HEK293 (cell line): Measurements from ENCODE around the gene BRSK1.
A peak's percentile ranks its signal among the peaks of the same experiment; 100 is the strongest.

Source experiments
- CTCF ChIA-PET: fragments of 350-600 bp; formaldehyde crosslinking; extraction: SDS; loops from one replicate; lab custom pipeline; 2021; ENCODE audit warnings: antibody characterized with exemption; lab: Yijun Ruan, JAX
- POLR2A ChIA-PET: fragments of 300-600 bp; formaldehyde crosslinking; extraction: SDS; loops from one replicate; lab custom pipeline; 2020; ENCODE audit warnings: antibody characterized with exemption, inconsistent platforms; lab: Yijun Ruan, JAX
- H3K27ac ChIP-seq: fragments of 200-500 bp; sonication (Bioruptor generic); 2 replicates; pipeline ENCODE4 v1.5.1; 2014; ENCODE audit warnings: low read depth, low read length, control low read depth, inconsistent platforms; ENCODE audit errors: extremely low read depth
- H3K36me3 ChIP-seq, 2 experiments: fragments of 200-500 bp in 1 of 2; sonication (Bioruptor generic) in 1 of 2; 1 replicate in 1 of 2; 2 replicates in 1 of 2; pipeline ENCODE4 v1.5.1; 2014 to 2017; ENCODE audit warnings: inconsistent platforms in 2 of 2, low read length in 2 of 2; ENCODE audit not compliant: control insufficient read depth in 2 of 2, insufficient read depth in 1 of 2
- H3K4me1 ChIP-seq: fragments of 200-500 bp; sonication (Bioruptor generic); 2 replicates; pipeline ENCODE4 v1.5.1; 2014; ENCODE audit warnings: mild to moderate bottlenecking, low read length, inconsistent platforms; ENCODE audit not compliant: control insufficient read depth, insufficient read depth
- H3K4me3 ChIP-seq: 2 replicates; pipeline ENCODE4 v1.5.1; 2011; ENCODE audit warnings: low read depth, mild to moderate bottlenecking, control low read depth, low read length, moderate library complexity
- H3K9me3 ChIP-seq: fragments of 200-500 bp; sonication (Bioruptor generic); 2 replicates; pipeline ENCODE4 v1.5.1; 2014; ENCODE audit warnings: low read depth, low read length, inconsistent platforms; ENCODE audit not compliant: control insufficient read depth, insufficient read depth
- GLIS1 ChIP-seq: fragments of 450-650 bp; formaldehyde crosslinking; IDR thresholded peaks from 2 replicates; pipeline ENCODE4 v1.5.1; 2016; ENCODE audit warnings: missing biosample characterization, missing genetic modification characterization
- OSR2 ChIP-seq: fragments of 450-650 bp; formaldehyde crosslinking; IDR thresholded peaks from 2 replicates; pipeline ENCODE4 v1.5.1; 2016; ENCODE audit warnings: missing biosample characterization, missing genetic modification characterization
- OVOL3 ChIP-seq: fragments of 450-650 bp; formaldehyde crosslinking; IDR thresholded peaks from 2 replicates; pipeline ENCODE4 v1.5.1; 2016; ENCODE audit warnings: missing biosample characterization, missing genetic modification characterization
- PRDM1 ChIP-seq: fragments of 450-650 bp; formaldehyde crosslinking; IDR thresholded peaks from 2 replicates; pipeline ENCODE4; 2016; ENCODE audit warnings: missing biosample characterization, missing genetic modification characterization
- PRDM6 ChIP-seq: fragments of 450-650 bp; formaldehyde crosslinking; IDR thresholded peaks from 2 replicates; pipeline ENCODE4 v1.5.1; 2017; ENCODE audit warnings: missing biosample characterization, missing genetic modification characterization
- SCRT1 ChIP-seq: fragments of 450-650 bp; formaldehyde crosslinking; IDR thresholded peaks from 2 replicates; pipeline ENCODE4 v1.5.1; 2016; ENCODE audit warnings: missing biosample characterization, missing genetic modification characterization, borderline replicate concordance
- SCRT2 ChIP-seq: fragments of 450-650 bp; formaldehyde crosslinking; IDR thresholded peaks from 2 replicates; pipeline ENCODE4 v1.5.1; 2016; ENCODE audit warnings: missing biosample characterization, missing genetic modification characterization
- YY1 ChIP-seq: fragments of 450-650 bp; formaldehyde crosslinking; IDR thresholded peaks from 2 replicates; pipeline ENCODE4 v1.5.1; 2018; ENCODE audit warnings: missing biosample characterization, missing genetic modification characterization
- ZBTB21 ChIP-seq: fragments of 450-650 bp; formaldehyde crosslinking; IDR thresholded peaks from 2 replicates; pipeline ENCODE4 v1.5.1; 2017; ENCODE audit warnings: missing biosample characterization, missing genetic modification characterization
- ZBTB7A ChIP-seq: fragments of 450-650 bp; formaldehyde crosslinking; IDR thresholded peaks from 2 replicates; pipeline ENCODE4 v1.5.1; 2016; ENCODE audit warnings: low read depth, missing biosample characterization, missing genetic modification characterization
- ZFHX2 ChIP-seq: fragments of 450-650 bp; formaldehyde crosslinking; conservative IDR thresholded peaks from 2 replicates; pipeline ENCODE4 v1.5.1; 2016; ENCODE audit warnings: missing biosample characterization, missing genetic modification characterization
- ZIC2 ChIP-seq: fragments of 450-650 bp; formaldehyde crosslinking; IDR thresholded peaks from 2 replicates; pipeline ENCODE4 v1.5.1; 2016; ENCODE audit warnings: missing biosample characterization, missing genetic modification characterization
- ZNF2 ChIP-seq: fragments of 450-650 bp; formaldehyde crosslinking; IDR thresholded peaks from 2 replicates; pipeline ENCODE4 v1.5.1; 2016; ENCODE audit warnings: missing biosample characterization, missing genetic modification characterization
- ZNF292 ChIP-seq: fragments of 450-650 bp; formaldehyde crosslinking; IDR thresholded peaks from 2 replicates; pipeline ENCODE4 v1.5.1; 2016; ENCODE audit warnings: low read depth, missing biosample characterization, missing genetic modification characterization, borderline replicate concordance
- ZNF302 ChIP-seq: fragments of 450-650 bp; formaldehyde crosslinking; IDR thresholded peaks from 2 replicates; pipeline ENCODE4 v1.5.1; 2016; ENCODE audit warnings: missing biosample characterization, missing genetic modification characterization, low read depth
- ZNF335 ChIP-seq: fragments of 450-650 bp; formaldehyde crosslinking; conservative IDR thresholded peaks from 2 replicates; pipeline ENCODE4 v1.5.1; 2016; ENCODE audit warnings: missing biosample characterization, missing genetic modification characterization
- ZNF37A ChIP-seq: fragments of 450-650 bp; IDR thresholded peaks from 2 replicates; pipeline ENCODE4 v1.5.1; 2018; ENCODE audit warnings: missing biosample characterization, missing genetic modification characterization
- ZNF394 ChIP-seq: fragments of 450-650 bp; formaldehyde crosslinking; IDR thresholded peaks from 2 replicates; pipeline ENCODE4 v1.5.1; 2016; ENCODE audit warnings: missing biosample characterization, missing genetic modification characterization, mild to moderate bottlenecking, moderate library complexity, borderline replicate concordance
- ZNF48 ChIP-seq: fragments of 450-650 bp; formaldehyde crosslinking; IDR thresholded peaks from 2 replicates; pipeline ENCODE4 v1.5.1; 2016; ENCODE audit warnings: missing biosample characterization, missing genetic modification characterization
- ZNF488 ChIP-seq: fragments of 450-650 bp; formaldehyde crosslinking; IDR thresholded peaks from 2 replicates; pipeline ENCODE4 v1.5.1; 2016; ENCODE audit warnings: missing biosample characterization, missing genetic modification characterization
- ZNF623 ChIP-seq: fragments of 450-650 bp; formaldehyde crosslinking; IDR thresholded peaks from 2 replicates; pipeline ENCODE4 v1.5.1; 2016; ENCODE audit warnings: missing biosample characterization, missing genetic modification characterization
- ZXDB ChIP-seq: fragments of 450-650 bp; formaldehyde crosslinking; IDR thresholded peaks from 2 replicates; pipeline ENCODE4 v1.5.1; 2016; ENCODE audit warnings: missing biosample characterization, missing genetic modification characterization
- TF ChIP-seq, protein P1 (sequence below): fragments of 450-650 bp; formaldehyde crosslinking; IDR thresholded peaks from 2 replicates; pipeline ENCODE4 v1.5.1; 2016; ENCODE audit warnings: missing biosample characterization, missing genetic modification characterization

Gene BRSK1

GRCh38 chr19:55254625-55254977 lies 29.2 kb upstream of the BRSK1 start:
- H3K36me3 ChIP-seq: peaks cover 0 to 44% of the 10 kb centered on the region in 2 experiments; a peak in 2 of 3 replicates
- H3K4me1 ChIP-seq: peaks cover 23% of the 10 kb centered on the region
- H3K4me3 ChIP-seq: no peak overlapping the region
- no peak overlapping the region for H3K27ac ChIP-seq
- no peaks in the 10 kb centered on the region for H3K9me3 ChIP-seq
- POLR2A ChIA-PET: no interaction called here
- TF ChIP-seq ZBTB21 (tag by site-specific recombination) (no peak), ZNF2 (tag by site-specific recombination) (no peak)
- CTCF ChIA-PET: interaction anchor here (0.6 to 2.2 kb wide), 5 partner anchors 18 to 119 kb away, joined by 3 to 7 read pairs (median 4); no protein-coding TSS in a partner anchor

- H3K4me1 ChIP-seq: peaks cover 28% of the 10 kb centered on the region
- no peak overlapping the region for H3K27ac ChIP-seq
- TF ChIP-seq PRDM1 (tag by site-specific recombination) (no peak), ZXDB (tag by site-specific recombination) (no peak), ZNF292 (tag by site-specific recombination) (no peak), ZNF37A (tag by site-specific recombination) (no peak), ZNF394 (tag by site-specific recombination) (no peak), ZFHX2 (tag by site-specific recombination) (peak; percentile 25; the same call in 1 of the 2 replicates), PRDM6 (tag by site-specific recombination) (no peak), SCRT2 (tag by site-specific recombination) (peak; percentile 92), ZNF623 (tag by site-specific recombination) (no peak), OVOL3 (tag by site-specific recombination) (no peak), ZNF488 (tag by site-specific recombination) (no peak), OSR2 (tag by site-specific recombination) (no peak), ZNF335 (tag by site-specific recombination) (peak; percentile 92), SCRT1 (tag by site-specific recombination) (peak; percentile 74), ZBTB7A (no peak), ZNF48 (tag by site-specific recombination) (no peak), GLIS1 (tag by site-specific recombination) (peak; percentile 81), ZIC2 (tag by site-specific recombination) (peak; percentile 10; the same call in 1 of the 2 replicates), ZNF302 (tag by site-specific recombination) (no peak), YY1 (no peak)
- TF ChIP-seq, protein P1, sequence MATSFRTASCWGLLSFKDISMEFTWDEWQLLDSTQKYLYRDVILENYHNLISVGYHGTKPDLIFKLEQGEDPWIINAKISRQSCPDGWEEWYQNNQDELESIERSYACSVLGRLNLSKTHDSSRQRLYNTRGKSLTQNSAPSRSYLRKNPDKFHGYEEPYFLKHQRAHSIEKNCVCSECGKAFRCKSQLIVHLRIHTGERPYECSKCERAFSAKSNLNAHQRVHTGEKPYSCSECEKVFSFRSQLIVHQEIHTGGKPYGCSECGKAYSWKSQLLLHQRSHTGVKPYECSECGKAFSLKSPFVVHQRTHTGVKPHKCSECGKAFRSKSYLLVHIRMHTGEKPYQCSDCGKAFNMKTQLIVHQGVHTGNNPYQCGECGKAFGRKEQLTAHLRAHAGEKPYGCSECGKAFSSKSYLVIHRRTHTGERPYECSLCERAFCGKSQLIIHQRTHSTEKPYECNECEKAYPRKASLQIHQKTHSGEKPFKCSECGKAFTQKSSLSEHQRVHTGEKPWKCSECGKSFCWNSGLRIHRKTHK: no peak
- no peak overlapping the region for H3K4me3 ChIP-seq
- H3K9me3 ChIP-seq: no peaks in the 10 kb centered on the region
- H3K36me3 ChIP-seq: peaks cover 0 to 36% of the 10 kb centered on the region in 2 experiments; a peak in 2 of 3 replicates
- CTCF ChIA-PET: interaction anchor here (0.6 to 2.2 kb wide), 3 partner anchors 115 to 425 kb away, joined by 3 to 7 read pairs (median 3); no protein-coding TSS in a partner anchor
- POLR2A ChIA-PET: interaction anchor here (0.5 to 1.5 kb wide), 5 partner anchors 24 to 152 kb away, joined by 3 to 4 read pairs (median 4); partner anchors contain the start of genes HSPBP1 and UBE2S
Observed at GRCh38 chr19:55255618-55256423, 28.0 kb upstream of the BRSK1 start.
